MM.1S (cell line): Measurements from ENCODE around the gene MOB3B.

Experiments
- CTCF ChIP-seq: fragments of 300-600 bp; sonication (generic); IDR thresholded peaks from 2 replicates; pipeline ENCODE4 v1.5.1; 2016; ENCODE audit warnings: antibody characterized with exemption, low read length, mixed read lengths
- EZH2 ChIP-seq: fragments of 300-600 bp; sonication (generic); optimal IDR thresholded peaks from 2 replicates; pipeline ENCODE3; 2017; ENCODE audit warnings: low read depth, mild to moderate bottlenecking, antibody characterized with exemption, low read length, mixed read lengths
- EZH2phosphoT487 ChIP-seq: fragments of 300-600 bp; sonication (generic); IDR thresholded peaks from 2 replicates; pipeline ENCODE4 v1.6.1; 2018; ENCODE audit warnings: antibody characterized with exemption, low read length

GRCh38 chr9:27560457-27560856 is 30.8 kb upstream of the MOB3B start:
- TF ChIP-seq EZH2 (no peak), CTCF (no peak), EZH2phosphoT487 (no peak)
